DND-41 (cell line): ENCODE results near the gene IL1B.

Experiments
- ATAC-seq: fragments of 200-7000 bp; cut with Tn5 transposase; 3 replicates; pipeline ENCODE4 v1.9.1; 2021; ENCODE audit warnings: low read depth; ENCODE audit not compliant: insufficient read depth
- DNase-seq: peaks from one replicate; pipeline ENCODE4 v3.0.0-alpha.2; 2020
- H2AFZ ChIP-seq: 2 replicates; pipeline ENCODE4 v1.6.0; 2012; ENCODE audit warnings: low read depth, low read length
- H3K27ac ChIP-seq: 2 replicates; pipeline ENCODE4 v1.5.1; 2012; ENCODE audit warnings: low read length, inconsistent platforms
- H3K27me3 ChIP-seq: fragments of 200-600 bp; sonication (generic); 2 replicates; pipeline ENCODE4 v1.6.0; 2012; ENCODE audit warnings: low read length, mild to moderate bottlenecking, inconsistent platforms; ENCODE audit not compliant: insufficient read depth, poor library complexity
- H3K36me3 ChIP-seq: 2 replicates; pipeline ENCODE4 v1.5.1; 2012; ENCODE audit warnings: low read length, inconsistent platforms; ENCODE audit not compliant: insufficient read depth
- H3K4me1 ChIP-seq: 2 replicates; pipeline ENCODE4 v1.5.1; 2012; ENCODE audit warnings: mild to moderate bottlenecking, low read length; ENCODE audit not compliant: insufficient read depth
- H3K4me2 ChIP-seq: 2 replicates; pipeline ENCODE4 v1.6.0; 2012; ENCODE audit warnings: mild to moderate bottlenecking, moderate library complexity, low read length, inconsistent platforms; ENCODE audit not compliant: insufficient read depth
- H3K4me3 ChIP-seq, 2 experiments: fragments of 200-600 bp in 1 of 2; shearing (Covaris generic) in 1 of 2; 2 replicates each; pipeline ENCODE4 v1.5.1; 2012 to 2016; ENCODE audit warnings: inconsistent platforms in 2 of 2, low read length in 2 of 2, mild to moderate bottlenecking in 2 of 2, low read depth in 1 of 2, moderate library complexity in 1 of 2
- H3K79me2 ChIP-seq: 2 replicates; pipeline ENCODE4 v1.6.0; 2012; ENCODE audit warnings: low read length, inconsistent platforms; ENCODE audit not compliant: insufficient read depth
- H3K9ac ChIP-seq: 2 replicates; pipeline ENCODE4 v1.6.0; 2012; ENCODE audit warnings: low read depth, mild to moderate bottlenecking, inconsistent platforms, low read length, moderate library complexity
- H3K9me3 ChIP-seq: 2 replicates; pipeline ENCODE4 v1.5.1; 2012; ENCODE audit warnings: low read length, moderate library complexity, mild to moderate bottlenecking, inconsistent platforms; ENCODE audit not compliant: insufficient read depth, severe bottlenecking
- H4K20me1 ChIP-seq: 2 replicates; pipeline ENCODE4 v1.6.0; 2012; ENCODE audit warnings: low read length; ENCODE audit not compliant: insufficient read depth
- CTCF ChIP-seq: IDR thresholded peaks from 2 replicates; pipeline ENCODE4 v1.5.1; 2012; ENCODE audit warnings: borderline replicate concordance, low read length, moderate library complexity, mild to moderate bottlenecking; ENCODE audit not compliant: poor library complexity, severe bottlenecking; ENCODE audit errors: extremely low read depth
- EZH2 ChIP-seq: IDR thresholded peaks from 3 replicates; pipeline ENCODE4 v1.6.1; 2012; ENCODE audit warnings: borderline replicate concordance, low read depth, mild to moderate bottlenecking, moderate library complexity, low read length, inconsistent platforms; ENCODE audit not compliant: severe bottlenecking

Gene IL1B

DNA sequence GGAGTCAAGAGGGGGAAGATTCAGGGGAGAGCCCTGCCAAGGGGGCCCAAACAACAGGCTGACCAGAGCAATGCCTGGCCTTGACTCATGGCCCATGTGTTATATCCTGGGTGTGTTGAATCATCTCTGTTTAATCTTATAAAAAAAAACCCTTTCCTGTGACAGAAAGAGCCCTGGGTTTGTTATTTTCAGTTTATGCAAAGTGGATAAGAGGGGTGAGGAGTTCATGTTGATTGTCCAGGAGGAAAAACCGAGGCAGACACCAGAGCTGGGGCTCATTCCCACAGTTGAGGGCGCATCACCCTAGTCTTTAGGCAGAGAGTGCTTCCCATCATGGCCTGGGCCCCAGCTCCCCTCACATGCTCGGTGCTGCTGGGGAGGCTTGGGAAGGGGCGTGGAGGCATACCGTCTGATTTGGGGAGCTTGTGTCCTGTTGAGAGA is 43.5 kb upstream of the IL1B start:
- Histone ChIP-seq H3K4me3 (no peak overlapping the region), H3K9ac (no peak overlapping the region), H2AFZ (no peak overlapping the region), H3K9me3 (no peaks in the 10 kb centered on the region), H4K20me1 (no peaks in the 10 kb centered on the region), H3K4me2 (no peak overlapping the region), H3K4me1 (no peaks in the 10 kb centered on the region), H3K79me2 (no peaks in the 10 kb centered on the region), H3K27ac (no peak overlapping the region), H3K27me3 (peaks cover 4% of the 10 kb centered on the region), H3K36me3 (no peaks in the 10 kb centered on the region)
- TF ChIP-seq EZH2 (no peak), CTCF (no peak)
- ATAC-seq (no peak), DNase-seq (no peak)

DNA sequence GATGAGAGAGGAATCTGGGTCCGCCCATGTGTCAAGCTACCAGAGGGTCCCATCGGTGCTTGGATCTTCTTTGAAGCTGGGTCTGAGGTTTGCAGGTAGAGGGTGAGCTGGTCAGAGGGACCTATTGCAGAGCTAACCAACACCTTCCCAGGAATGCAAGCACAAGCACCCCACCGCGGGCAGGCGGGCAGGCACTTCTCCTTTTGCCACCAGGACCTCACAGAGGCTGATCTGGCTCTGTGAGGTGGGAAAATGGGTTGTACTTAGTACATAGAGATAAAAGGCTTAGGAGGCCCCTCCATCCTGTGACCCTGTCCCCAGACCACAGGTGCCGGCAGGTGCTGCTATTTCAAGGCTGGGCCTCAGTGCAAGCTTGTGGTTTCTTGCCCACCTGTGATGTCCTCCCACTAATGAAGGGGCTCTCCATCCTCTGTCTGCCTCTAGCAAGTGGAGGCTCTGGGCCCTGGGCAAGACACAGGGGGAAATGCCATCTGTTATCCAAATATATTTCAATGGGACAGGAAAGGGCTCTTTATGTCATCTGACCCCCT is 43.0 kb upstream of the IL1B start:
- Histone ChIP-seq H3K27me3 (peaks cover 4% of the 10 kb centered on the region), H3K27ac (no peak overlapping the region), H3K36me3 (no peaks in the 10 kb centered on the region), H3K79me2 (no peaks in the 10 kb centered on the region), H4K20me1 (no peaks in the 10 kb centered on the region), H3K9me3 (no peaks in the 10 kb centered on the region), H2AFZ (no peak overlapping the region), H3K9ac (no peak overlapping the region), H3K4me2 (no peak overlapping the region), H3K4me3 (no peak overlapping the region), H3K4me1 (no peaks in the 10 kb centered on the region)
- TF ChIP-seq EZH2: no peak
- no peak for TF ChIP-seq CTCF
- DNase-seq: no peak
- no peak for ATAC-seq

DNA sequence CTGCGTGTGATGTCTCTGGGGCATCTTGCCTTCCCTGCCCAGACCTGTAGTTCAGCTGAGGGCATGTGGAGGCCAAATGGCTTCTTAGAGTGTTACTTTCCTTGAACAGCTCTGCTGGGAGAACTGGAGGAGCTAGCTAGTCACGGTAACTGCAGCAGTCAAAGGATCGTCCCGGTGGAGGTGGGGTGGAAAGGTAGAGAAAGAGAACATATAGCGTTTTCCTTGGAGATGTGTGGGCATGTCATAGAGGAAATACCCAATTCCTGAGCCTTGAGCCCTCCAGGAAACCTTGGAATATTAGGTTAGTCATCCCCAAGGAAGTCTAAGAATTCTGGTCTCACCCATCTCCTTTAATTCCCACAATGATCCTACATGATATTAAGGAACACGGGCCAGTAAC is 40.8 kb upstream of the IL1B start:
- H2AFZ ChIP-seq: no peak overlapping the region

More for the DNA sequence above, 40.8 kb upstream of the IL1B start:
- Histone ChIP-seq H3K79me2 (no peaks in the 10 kb centered on the region), H3K4me3 (no peak overlapping the region), H3K9me3 (no peaks in the 10 kb centered on the region), H3K27me3 (peaks cover 4% of the 10 kb centered on the region), H3K4me1 (no peaks in the 10 kb centered on the region), H3K27ac (no peak overlapping the region), H3K4me2 (no peak overlapping the region), H3K36me3 (no peaks in the 10 kb centered on the region), H3K9ac (no peak overlapping the region), H4K20me1 (no peaks in the 10 kb centered on the region)
- ATAC-seq: no peak
- TF ChIP-seq EZH2 (no peak), CTCF (no peak)
- DNase-seq: no peak
